ENCODE results near the gene ATM. TPM values are rescaled to one million over a fixed set of nuclear protein-coding genes. Genes with fewer than 3 reads are reported as not detected.

Gene ATM
- total RNA-seq, 2 donors from 2014 or later: 32.9 to 80.9 TPM

DNA sequence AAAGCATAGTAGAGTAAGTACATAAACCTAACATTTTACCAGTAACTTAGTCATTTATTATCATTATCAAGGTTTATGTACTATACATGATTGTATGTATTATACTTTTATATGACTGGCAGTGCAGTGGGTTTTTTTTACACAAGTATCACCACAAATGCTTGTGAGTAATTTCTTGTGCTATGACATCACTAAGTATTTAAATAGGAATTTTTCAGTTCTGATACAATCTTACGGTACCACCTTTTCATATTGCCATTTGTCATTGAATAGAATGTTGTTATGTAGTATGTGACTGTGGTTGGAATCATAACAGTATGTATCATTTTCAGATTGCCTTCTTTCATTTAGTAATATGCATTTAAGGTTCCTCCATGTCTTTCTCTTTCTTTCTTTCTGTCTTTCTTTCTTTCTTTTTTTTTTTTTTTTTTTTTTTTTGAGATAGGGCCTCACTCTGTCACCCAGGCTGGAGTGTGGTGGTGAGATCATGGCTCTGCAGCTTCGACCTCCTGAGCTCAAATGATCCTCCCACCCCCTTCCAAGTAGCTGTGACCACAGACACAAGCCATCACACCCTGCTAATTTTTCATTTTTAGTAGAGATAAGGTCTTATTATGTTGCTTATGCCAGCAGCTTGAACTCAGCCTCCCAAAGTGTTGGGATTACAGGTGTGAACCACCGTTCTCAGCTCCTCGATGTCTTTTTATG is 18.6 kb downstream of the ATM start:
- TF ChIP-seq, protein P1, sequence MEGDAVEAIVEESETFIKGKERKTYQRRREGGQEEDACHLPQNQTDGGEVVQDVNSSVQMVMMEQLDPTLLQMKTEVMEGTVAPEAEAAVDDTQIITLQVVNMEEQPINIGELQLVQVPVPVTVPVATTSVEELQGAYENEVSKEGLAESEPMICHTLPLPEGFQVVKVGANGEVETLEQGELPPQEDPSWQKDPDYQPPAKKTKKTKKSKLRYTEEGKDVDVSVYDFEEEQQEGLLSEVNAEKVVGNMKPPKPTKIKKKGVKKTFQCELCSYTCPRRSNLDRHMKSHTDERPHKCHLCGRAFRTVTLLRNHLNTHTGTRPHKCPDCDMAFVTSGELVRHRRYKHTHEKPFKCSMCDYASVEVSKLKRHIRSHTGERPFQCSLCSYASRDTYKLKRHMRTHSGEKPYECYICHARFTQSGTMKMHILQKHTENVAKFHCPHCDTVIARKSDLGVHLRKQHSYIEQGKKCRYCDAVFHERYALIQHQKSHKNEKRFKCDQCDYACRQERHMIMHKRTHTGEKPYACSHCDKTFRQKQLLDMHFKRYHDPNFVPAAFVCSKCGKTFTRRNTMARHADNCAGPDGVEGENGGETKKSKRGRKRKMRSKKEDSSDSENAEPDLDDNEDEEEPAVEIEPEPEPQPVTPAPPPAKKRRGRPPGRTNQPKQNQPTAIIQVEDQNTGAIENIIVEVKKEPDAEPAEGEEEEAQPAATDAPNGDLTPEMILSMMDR (IDR thresholded peaks at IDR 0.05): no peak
- TF ChIP-seq POLR2AphosphoS5 (IDR thresholded peaks at IDR 0.05) (no peak), POLR2A (IDR thresholded peaks at IDR 0.05) (no peak)
- Histone ChIP-seq H3K27me3 (replicated peaks; ENCODE audit: insufficient read depth) (no peaks in the 10 kb centered on the region), H3K27ac (no peak overlapping the region), H3K36me3 (no peaks in the 10 kb centered on the region), H3K4me1 (replicated peaks) (no peaks in the 10 kb centered on the region), H3K4me3 (no peak overlapping the region), H3K9me3 (no peaks in the 10 kb centered on the region)
- DNase-seq (ENCODE audit: low spot score): no peak
- WGBS: 96% methylated on average over 4 of the region's 4 CpGs
- intact Hi-C loops (cut with DNase I): no loop called here

DNA sequence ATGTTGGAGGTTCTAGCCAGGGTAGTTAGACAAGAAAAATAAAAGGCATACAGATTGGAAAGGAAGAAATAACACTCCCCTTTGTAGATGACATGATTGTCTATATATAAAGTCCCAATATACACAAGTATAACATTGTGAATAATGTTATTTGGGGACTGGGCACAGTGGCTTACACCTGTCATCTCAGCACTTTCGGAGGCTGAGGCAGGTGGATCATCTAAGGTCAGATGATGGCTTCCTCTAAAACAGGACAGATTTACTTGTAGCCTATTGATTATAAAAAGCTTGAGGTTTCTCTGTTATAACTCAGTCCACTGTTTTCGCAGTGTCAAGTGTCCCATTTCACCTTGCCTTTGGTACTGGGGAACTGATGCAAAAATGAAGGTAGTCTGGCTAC is 19.6 kb downstream of the ATM start:
- TF ChIP-seq POLR2AphosphoS5 (IDR thresholded peaks at IDR 0.05) (no peak), POLR2A (IDR thresholded peaks at IDR 0.05) (no peak)
- TF ChIP-seq, protein P1 (IDR thresholded peaks at IDR 0.05): no peak
- no peak overlapping the region for H3K27ac ChIP-seq
- 100% methylated on average over 2 of the region's 2 CpGs for WGBS
- H3K36me3 ChIP-seq: no peaks in the 10 kb centered on the region
- H3K4me1 ChIP-seq (replicated peaks): no peaks in the 10 kb centered on the region
- intact Hi-C loops (cut with DNase I): no loop called here
- H3K4me3 ChIP-seq: no peak overlapping the region
- DNase-seq (ENCODE audit: low spot score): no peak
- no peaks in the 10 kb centered on the region for H3K9me3 ChIP-seq
- H3K27me3 ChIP-seq (replicated peaks; ENCODE audit: insufficient read depth): no peaks in the 10 kb centered on the region

DNA sequence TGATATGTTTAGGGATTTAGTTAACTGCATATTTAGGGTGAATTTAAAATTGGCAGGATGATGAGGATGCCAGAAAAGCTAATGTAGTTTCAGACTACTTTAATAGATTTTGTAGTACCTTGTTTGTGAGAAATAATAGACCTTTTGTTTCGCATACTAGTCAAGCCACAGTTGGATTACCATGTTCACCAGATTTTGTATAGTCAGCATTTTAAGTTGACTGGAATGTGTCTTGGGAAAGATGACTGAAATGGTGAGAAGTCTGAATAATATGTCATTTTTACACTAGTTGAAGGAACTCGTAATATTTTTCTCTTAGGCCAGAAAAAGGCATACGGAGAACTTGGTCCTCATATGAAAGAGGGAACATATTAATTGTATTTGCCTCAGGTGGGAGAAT is 23.4 kb downstream of the ATM start:
- no peaks in the 10 kb centered on the region for H3K4me1 ChIP-seq (replicated peaks)
- TF ChIP-seq POLR2A (IDR thresholded peaks at IDR 0.05): no peak
- no peak for TF ChIP-seq POLR2AphosphoS5 (IDR thresholded peaks at IDR 0.05)
- TF ChIP-seq, protein P1 (IDR thresholded peaks at IDR 0.05): no peak
- H3K4me3 ChIP-seq: no peak overlapping the region
- no peaks in the 10 kb centered on the region for H3K36me3 ChIP-seq
- WGBS: 97% methylated on average over 3 of the region's 3 CpGs
- no peaks in the 10 kb centered on the region for H3K27me3 ChIP-seq (replicated peaks; ENCODE audit: insufficient read depth)
- intact Hi-C loops (cut with DNase I): no loop called here
- no peak for DNase-seq (ENCODE audit: low spot score)
- no peaks in the 10 kb centered on the region for H3K9me3 ChIP-seq
- H3K27ac ChIP-seq: no peak overlapping the region

DNA sequence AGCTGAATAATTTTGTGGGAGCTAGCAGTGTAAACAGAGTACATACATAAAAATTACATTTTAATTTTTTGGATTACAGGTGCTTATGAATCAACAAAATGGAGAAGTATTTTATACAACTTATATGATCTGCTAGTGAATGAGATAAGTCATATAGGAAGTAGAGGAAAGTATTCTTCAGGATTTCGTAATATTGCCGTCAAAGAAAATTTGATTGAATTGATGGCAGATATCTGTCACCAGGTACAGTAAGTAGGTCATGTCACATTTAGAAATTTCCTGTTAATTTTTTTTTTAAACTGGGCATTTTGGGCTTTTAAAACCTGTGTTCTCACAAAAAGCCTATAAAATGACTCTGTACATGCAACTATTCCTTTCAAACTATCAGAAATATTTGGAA is 24.0 kb downstream of the ATM start:
- Histone ChIP-seq H3K27ac (no peak overlapping the region), H3K4me1 (replicated peaks) (no peaks in the 10 kb centered on the region), H3K36me3 (no peaks in the 10 kb centered on the region), H3K9me3 (no peaks in the 10 kb centered on the region), H3K4me3 (no peak overlapping the region), H3K27me3 (replicated peaks; ENCODE audit: insufficient read depth) (no peaks in the 10 kb centered on the region)
- intact Hi-C loops (cut with DNase I): no loop called here
- 93% methylated on average over 2 of the region's 2 CpGs for WGBS
- DNase-seq (ENCODE audit: low spot score): no peak
- TF ChIP-seq POLR2A (IDR thresholded peaks at IDR 0.05): no peak

DNA sequence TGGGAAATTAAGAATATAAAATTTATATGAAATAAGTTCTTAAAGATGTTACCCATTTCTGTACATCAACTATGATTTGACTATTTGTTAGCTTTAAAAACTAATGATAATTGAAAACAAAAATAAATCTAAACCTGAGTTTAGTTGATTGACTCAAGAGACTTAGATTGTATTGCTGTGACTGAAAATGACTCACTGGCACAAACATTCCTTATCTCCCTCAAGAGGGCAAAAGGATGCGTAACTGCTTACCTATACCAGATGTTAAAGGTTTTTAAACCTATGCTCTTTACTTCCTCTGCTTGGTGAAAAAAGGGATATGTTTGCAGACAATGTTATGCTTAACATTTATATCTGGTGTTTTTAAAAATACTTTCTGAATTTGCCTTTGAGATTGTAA is 30.3 kb downstream of the ATM start:
- no peaks in the 10 kb centered on the region for H3K4me1 ChIP-seq (replicated peaks)
- no peaks in the 10 kb centered on the region for H3K36me3 ChIP-seq
- no peaks in the 10 kb centered on the region for H3K27me3 ChIP-seq (replicated peaks; ENCODE audit: insufficient read depth)
- H3K9me3 ChIP-seq: no peaks in the 10 kb centered on the region
- H3K27ac ChIP-seq: no peak overlapping the region
- no peak overlapping the region for H3K4me3 ChIP-seq
- 88% methylated on average over 1 of the region's 1 CpG for WGBS
- intact Hi-C loops (cut with DNase I): no loop called here
- TF ChIP-seq POLR2AphosphoS5 (IDR thresholded peaks at IDR 0.05): no peak
- TF ChIP-seq POLR2A (IDR thresholded peaks at IDR 0.05): no peak
- TF ChIP-seq, protein P1 (IDR thresholded peaks at IDR 0.05): no peak
- no peak for DNase-seq (ENCODE audit: low spot score)
